ENCODE measurements around the gene INTS6.
"Not testable (repeated sequence)": the region's sequence is repeated elsewhere in the genome, so short reads cannot be mapped to it uniquely, and the experiment has no call there.

The INTS6 gene

DNA sequence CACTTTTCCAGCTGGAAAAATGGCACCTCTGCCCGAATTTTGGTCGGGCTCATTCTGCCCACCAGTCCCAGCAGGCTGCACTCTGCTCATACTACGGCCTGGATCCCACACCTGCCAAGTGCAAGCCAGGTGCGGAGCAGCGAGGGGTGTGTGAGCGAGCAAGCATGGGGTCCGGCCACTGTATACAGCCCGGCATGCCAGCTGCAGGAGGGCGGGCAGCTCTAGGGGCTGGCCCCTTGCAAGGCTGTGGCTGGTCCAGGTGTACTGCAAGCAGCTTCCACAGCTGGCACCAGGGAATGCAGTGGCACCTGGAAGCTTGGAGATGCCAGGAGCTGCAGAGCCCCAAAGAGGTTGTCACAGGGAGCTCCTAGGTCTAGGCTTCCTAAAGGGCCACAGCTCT is 2.7 kb upstream of the INTS6 start:
- no peak for DNase-seq

DNA sequence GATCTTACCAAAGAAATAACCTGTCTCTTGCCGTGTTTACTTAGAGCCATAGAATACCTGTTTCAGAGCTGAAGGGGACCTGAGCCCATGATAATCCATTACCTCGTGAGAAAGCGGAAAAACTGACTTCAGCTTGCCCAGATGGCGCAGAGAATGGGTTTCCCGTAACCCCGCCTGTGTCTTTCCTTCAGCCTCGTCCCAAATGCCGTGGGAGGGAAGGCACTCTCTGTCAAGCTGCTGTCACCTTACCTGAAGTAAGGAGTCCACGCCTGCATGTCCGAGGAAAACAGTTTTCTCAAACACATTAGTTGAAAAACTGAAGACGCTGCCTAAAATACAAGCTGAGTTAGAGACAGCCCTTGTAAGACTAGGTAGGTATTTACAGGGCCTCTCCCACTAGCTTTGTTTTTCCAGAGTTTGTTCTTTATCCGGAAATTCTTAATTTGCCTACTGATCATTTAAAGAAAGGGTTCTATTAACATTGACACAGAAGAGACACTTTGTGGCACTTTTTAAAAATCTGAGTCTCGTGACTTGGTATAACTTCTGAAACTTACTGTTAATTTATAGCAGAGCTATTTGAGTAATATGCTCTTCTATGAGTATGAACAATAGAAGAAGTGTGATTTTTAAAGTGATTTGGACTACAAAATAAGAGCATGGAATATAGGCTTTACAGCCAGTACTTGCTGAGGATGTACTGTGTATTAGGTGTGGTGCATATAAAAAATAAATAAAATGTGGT is 1.3 kb upstream of the INTS6 start:
- no peak for DNase-seq

DNA sequence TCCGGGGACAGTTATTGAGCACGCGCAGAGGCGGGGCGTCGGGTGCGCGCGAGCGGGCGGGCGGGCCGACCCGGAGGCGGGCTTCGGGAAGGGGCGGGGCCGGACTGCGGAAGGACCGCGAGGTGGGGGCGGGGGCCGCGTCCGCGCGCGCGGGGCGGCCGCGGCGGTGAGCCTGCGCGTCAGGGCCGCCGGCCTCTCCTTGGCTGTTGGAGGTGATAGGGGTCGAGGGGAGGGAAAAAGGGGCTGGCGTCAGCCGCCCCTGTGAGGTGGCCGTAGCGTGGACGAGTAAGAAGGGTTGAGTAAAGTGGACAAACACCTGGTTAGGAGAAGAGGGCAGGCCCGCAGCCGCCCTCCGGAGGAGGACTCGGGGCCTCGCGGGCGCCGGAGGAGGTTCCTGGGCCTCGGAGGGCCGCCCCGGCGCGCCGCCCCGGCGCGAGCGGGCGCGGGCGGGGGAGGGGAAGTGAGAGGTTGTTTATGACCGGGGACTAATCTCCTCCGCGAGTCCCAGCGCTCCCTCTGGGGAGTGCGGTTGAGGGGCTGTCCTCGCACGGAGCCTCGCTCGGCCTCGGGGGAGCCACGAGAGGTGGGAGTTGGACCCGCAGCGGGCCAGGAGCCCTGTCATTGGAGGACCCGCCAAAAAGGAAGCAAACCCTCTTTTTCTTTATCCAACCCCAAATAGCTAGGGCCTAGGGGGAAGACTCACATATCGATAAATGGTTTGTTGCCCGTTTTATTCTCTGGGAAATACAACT is 547 bp upstream of the INTS6 start:
- peak; percentile 43 for DNase-seq

DNA sequence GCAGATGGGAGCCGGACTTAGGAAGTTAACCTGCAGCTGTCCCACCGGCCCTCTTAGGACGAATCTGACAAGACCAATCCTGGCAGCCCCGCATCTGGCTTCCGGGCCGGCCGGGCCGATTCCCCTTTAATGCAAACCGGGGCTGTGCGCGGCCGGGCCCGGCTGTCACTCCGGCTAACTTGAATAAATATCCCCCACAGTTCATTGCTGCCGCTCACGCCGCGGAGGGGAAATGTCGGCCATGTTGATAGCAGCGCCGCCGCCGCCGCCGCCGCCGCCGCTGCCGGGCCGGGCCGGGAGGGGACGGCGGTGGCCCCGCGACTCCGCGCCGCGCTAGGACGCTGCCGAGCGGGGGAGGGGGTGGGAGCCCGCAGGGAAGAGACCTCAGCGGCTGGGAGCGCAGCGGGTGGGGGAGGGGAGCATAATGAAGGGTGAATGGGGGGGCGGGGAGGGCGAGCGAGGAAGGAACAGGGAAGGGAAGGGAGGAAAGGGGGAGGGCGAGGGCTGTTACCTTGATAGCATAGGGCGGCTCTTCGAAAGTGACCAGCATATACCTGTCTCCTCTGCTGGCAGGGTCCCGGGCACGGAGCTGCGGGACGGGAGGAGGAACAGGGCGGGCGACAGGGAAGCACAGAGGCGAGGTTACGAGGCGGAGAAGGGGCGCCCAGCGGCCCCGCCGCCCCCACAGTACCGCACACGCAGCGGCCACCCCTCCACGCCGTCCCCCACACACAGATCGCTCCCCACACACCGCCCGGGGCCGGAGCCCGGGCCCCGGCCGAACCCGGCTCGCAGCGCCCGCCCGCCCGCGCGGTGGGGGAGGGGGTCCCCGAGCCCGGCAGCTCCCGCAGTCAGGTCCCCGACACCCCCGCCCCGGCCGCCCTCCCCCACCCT is 1.1 kb downstream of the INTS6 start:
- peak; percentile 10 for DNase-seq

DNA sequence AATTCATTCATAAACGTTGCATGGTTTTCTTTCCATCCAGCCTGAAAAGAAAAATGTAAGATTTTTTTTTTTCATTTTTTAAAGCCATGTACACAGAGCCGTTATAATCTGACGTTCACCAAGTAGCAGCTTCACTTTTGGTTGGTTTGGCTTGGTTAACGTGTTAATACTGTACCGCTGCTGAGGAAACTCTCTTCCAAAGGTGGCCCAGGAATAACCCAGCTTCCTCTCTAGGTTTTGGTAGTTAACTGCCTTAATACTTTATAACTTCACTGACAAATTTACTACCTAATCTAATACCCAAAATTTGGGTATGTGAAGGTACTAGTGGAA is 1.7 kb downstream of the INTS6 start:
- no peak for DNase-seq

DNA sequence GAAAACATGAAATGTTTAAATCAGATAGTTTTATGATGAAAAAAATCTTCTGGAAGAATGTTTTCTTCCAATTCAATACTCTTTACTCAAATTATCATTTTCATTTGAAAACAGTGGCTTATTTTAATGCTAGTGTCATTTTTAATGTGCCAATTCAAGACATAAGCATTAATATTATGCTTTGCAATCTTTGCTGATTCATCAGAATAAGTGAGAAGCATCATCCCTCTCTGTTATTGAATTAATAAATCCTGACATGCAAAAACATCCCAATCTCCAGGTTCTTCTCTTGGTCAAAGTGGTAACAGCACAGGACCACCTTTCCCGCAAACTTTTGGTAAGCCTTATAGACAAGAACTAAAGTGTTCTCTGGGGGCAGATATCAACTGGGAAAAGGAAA is 3.8 kb downstream of the INTS6 start:
- no peak for DNase-seq

DNA sequence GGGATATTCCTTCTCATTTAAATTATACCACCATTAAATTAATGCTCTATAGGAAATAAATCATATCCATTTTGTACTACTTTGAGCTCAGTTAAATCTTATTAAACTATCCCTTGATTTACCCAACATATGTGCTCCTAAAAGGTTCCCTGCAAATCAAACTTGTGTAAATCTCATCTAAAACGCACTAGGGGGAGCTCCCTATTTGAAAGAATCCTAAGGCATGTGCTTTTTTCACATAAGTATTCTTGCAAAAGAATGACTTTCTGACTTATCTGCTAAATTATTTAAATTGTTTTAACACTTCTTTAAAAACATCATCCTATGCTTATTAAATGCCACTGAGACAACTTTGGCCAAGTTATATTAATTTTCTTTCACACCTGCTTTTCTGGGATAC is 7.9 kb downstream of the INTS6 start:
- no peak for DNase-seq

DNA sequence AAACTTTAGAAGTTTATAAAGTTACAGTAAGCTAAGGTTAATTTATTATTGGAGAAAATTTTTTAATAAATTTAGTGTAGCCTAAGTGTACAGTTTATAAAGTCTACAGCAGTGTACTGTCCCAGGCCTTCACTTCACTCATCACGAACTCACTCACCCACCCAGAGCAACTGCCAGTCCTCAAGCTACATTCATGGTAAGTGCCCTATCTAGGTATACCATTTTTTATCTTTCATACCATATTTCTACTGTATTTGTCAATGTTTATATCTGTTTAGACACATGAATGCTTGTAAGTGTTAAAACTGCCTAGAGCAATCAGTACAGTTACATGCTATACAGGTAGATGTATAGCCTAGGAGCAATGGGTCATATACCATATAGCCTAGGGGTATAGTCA is 12.5 kb downstream of the INTS6 start:
- DNase-seq: no peak

DNA sequence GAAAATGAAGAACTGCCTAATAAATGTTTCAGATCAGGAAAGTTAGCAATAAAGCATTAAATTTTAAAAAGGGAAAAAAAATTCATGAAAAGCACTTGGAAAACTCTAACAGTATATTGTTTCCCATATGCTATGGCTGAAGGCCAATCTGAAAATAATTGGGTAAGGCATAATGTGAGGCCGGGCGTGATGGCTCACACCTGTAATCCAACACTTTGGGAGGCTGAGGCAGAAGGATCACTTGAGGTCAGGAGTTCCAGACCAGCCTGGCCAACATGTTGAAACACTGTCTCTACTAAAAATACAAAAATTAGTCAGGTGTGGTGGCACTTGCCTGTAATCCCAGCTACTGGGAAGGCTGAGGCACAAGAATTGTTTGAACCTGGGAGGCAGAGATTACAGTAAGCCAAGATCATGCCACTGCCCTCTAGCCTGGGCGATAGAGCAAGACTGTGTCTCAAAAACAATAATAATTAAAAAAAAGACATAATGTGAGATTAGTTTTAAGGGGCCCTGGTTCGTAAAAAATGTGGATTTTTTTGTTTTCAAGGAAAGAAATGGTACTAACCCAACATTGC is 15.2 kb downstream of the INTS6 start:
- no peak for DNase-seq

DNA sequence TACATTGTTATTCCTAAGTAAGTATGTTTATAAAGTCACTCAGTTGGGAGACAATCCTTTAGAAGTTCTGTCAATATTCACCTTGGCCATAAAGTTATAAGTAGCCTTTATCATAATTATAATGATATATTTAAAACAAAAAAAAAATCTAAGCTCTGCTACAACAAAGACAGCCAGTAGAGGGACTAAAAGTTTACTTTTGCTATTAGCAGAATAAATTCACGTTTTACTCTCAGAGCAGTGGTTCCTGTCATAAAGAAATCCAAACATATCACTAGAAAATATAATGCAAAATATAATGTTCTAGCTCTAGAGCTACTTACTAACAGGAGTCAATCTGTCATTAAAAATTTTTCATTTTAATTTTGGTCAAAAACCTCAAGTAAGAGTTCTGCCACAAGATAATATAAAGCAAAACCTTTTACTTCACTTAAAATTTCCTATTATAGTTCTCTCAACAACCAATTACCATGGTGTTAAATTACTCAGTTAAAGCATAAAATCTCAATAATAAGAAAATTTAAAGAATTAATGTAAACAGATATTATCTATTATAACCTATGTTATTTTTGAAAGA is 17.7 kb downstream of the INTS6 start:
- DNase-seq: no peak

DNA sequence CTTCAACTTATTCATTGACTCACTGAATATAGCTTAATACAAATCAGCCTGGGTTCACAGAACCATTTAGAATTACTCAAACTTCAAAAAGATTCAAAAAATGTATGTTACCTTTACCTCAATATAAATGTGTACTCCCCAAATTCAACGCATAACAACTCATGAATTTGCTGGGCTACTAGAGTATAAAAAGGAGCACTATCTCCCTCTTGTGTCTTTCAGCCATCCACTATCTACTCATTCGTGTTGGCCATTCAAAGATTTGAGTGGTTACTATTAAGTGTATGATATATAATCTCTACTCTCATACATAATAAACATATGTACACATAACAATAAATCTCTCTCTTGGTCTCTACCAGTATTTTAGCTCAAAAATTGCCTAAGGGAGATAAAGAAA is 20.3 kb downstream of the INTS6 start:
- no peak for DNase-seq

DNA sequence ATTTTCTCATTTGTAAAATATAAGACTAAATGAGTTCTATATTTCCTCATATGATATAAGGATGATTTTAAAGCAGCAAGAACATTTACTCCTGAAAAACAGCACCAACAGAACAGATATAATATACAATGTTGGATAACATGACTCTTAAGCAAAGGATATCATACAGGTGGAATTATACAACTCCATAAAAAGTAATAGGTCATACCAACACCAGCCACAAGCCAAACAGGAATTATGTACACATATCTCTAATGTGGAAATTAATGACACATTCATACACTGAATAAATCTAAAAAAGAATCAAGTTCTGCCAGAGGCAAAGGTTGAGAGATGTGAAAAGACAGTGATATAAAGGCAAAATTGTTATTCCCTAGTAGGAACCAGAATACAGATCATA is 25.9 kb downstream of the INTS6 start:
- no peak for DNase-seq

DNA sequence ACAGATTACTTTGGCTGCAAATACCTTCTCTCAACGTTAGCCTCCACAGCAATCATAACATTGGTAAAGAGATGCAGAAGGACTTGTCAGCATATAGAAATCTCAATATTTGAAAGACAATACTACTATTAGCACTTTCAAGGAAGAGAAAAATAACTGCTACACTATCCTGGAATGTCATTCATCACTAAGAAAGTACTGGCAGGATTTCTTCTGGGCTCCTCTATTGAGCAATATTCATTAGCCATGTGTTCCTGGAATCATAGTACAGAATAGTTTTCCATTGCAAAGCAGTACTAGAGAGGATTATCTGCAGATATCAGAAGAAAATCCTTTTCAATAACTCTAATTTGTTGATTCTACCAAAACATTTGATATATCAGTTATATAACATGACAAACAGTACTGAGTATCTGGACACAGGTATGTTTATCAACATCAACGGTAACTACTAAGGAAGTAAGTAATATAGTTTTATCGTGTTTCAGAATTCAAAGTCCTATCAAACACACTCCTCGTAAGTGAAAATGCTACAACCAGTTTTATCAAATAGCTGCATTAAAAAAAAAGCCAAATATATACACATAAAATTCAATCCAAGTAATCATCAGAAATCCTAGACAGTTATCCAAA is 27.3 kb downstream of the INTS6 start:
- no peak for DNase-seq

DNA sequence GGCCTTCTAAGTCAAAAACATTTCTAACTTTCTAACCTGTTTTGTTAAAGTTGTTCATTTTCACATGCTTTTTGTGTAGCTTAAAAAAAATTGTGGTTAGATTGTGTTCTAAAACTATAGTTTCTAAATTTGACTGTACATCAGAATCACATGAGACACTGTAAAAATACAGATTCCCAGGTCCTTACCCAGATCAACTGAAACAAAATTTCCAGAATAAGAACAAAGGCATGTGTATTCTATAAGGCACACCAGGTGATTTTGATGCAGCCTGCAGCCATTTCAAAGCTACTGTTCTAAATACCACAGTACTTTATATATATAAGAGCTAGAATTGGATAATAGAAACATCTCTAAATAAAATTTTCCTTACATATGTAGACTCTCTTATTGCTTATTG is 29.1 kb downstream of the INTS6 start:
- DNase-seq: no peak

DNA sequence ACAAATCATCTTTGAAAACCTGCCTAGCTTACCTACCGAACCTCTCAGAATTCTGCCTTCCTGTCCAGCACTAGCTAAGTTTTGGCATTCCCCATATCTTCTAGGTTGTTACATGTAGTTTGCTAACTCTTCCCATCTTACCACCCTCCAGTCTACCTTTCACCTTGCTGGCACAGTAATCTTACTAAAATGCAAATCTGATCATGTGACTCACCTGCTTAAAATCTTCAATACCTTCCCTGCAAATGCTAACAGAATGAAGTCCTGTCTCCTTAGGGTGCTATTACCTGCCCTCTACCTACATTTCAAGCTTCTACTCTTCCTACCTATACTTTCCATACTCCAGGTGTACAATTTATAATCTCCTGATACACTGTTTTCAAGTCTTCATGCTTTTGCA is 30.4 kb downstream of the INTS6 start:
- DNase-seq: no peak

DNA sequence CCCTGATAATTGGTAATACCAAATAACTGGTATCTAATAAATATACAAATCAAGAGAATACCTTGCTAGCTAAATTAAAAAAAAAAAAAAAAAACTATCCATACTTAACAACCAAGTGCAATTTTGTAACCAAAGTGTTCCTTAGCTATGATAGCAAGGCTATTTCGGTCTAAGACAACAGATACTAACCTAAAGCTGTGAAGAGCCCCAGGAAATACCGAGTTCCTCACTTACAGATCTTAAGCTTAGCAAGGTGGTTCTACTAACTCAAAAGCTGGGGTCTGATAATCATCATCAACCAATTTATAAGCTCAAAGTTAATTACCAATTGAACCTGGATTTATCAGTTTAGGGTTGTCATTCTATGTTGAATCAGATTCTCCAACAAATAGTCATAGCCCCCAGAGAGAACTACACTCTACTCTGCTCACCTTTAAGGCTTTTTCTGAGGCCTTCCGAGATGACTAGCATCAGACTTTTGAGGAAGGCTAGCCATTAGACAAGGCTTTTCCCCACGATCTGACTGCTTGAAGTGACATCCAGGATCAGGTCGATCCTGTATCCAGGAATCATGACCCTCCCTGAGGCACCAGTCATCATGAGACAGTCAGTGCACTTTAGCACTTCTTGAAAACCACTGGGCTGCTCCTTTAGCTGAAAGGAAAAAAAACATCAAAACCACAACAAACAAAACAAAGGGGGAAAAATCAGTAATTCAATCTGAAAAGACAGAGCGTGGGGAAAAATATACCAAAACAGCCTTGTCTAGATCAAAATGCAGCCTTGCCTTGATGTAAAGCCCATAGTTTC is 31.9 kb downstream of the INTS6 start:
- DNase-seq: no peak

DNA sequence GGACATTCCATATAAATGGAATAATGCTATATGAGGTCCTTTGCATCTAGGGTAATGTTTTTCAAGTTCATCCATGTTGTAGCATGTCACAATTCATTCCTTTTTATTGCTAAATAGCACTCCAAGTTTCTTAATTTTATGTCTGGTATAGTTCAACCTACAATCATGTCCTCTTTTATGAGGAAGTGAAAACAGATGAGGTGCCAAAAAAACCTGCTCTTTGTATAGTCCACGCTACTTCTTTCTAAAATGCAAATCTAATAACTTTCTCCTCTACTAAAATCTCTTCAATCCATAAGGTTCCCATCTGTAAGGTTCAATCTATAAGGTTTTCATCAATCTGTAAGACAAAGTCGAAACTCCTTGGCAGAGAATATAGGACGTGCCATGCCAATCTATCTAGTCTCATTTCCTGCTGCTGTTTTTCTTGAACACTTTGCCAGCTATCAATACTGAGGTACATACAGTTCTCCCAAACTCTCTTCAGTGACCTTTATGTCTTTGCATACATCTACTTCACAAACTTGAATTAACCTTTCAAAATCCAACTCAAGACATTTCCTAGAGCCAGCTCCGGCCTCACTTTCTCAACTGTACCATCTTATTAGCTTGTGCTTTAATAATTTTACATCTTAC is 33.7 kb downstream of the INTS6 start:
- DNase-seq: no peak

DNA sequence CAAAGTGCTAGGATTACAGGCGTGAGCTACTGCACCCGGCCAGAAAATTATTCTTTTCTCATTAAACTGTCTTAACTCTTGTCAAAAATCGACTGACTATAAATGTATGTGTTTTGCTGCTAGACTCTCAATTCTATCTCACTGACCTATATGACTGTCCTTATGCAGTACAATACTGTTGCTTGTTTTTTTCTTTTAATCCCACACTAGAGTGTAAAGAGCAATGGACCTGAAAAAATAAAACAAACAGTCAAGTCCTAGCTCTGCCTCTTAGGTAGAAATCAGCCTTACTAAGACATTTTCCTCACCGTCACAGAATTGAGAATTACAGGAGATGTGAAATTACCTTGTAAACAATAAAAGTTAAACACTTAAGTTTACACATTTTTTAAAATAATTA is 35.1 kb downstream of the INTS6 start:
- no peak for DNase-seq

DNA sequence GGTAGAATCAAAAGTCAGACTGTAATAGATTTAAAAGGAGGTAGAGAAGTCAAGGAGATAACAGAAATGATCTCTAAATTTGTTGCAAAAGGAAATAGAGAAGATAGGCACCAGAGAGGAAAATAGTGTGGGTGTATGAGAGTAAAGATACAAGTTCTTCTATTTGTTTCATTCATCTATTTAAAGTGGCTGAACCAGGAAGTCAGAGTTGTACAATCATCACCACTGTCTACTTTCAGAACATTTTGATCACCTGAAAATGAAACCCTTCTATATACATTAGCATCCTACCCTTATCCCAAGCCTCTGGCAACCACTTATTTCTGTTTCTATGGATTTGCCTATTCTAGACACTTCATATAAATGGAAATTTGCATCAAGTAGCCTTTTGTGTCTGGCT is 36.7 kb downstream of the INTS6 start:
- no peak for DNase-seq

DNA sequence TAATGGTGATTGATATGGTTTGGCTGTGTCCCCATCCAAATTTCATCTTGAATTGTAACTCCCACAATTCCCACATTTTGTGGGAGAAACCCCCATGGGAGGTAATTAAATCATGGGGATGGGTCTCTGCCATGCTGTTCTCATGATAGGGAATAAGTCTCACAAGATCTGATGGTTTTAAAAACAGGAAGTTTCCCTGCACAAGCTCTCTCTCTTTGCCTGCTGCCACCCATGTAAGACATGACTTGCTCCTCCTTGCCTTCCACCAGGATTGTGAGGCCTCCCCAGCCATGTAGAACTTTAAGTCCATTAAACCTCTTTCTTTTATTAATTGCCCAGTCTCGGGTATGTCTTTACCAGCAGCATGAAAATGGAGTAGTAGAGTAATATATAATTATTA is 37.5 kb downstream of the INTS6 start:
- not testable (repeated sequence) for DNase-seq

DNA sequence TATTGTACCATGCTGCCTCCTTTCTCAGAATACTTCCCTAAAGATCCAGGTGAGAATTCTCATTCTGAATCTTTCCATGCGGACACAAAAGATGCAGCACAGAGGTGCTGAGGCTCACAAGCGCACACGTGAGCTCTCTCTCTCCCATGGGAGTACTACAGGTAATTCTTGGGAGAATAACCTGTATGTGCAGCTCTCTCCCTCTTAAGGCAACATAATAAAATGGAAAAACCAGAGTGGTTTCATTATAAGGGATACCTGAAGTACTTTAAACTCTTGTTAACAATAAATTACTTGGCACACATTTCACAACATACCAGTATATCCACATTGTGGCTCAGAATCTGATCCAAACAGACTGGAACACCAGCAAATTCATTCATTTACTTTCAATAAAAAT is 40.4 kb downstream of the INTS6 start:
- DNase-seq: peak; percentile 27
